ENCODE data around the gene FFAR3.

The FFAR3 gene, protein sequence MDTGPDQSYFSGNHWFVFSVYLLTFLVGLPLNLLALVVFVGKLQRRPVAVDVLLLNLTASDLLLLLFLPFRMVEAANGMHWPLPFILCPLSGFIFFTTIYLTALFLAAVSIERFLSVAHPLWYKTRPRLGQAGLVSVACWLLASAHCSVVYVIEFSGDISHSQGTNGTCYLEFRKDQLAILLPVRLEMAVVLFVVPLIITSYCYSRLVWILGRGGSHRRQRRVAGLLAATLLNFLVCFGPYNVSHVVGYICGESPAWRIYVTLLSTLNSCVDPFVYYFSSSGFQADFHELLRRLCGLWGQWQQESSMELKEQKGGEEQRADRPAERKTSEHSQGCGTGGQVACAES

GRCh38 chr19:35357867-35358573 lies at the start of gene FFAR3:
Gene FFAR3, plus strand, starts transcription at chr19:35358460. Its CDS starts 431 bp downstream, at chr19:35358891.
- DNase-seq = no peak

DNA sequence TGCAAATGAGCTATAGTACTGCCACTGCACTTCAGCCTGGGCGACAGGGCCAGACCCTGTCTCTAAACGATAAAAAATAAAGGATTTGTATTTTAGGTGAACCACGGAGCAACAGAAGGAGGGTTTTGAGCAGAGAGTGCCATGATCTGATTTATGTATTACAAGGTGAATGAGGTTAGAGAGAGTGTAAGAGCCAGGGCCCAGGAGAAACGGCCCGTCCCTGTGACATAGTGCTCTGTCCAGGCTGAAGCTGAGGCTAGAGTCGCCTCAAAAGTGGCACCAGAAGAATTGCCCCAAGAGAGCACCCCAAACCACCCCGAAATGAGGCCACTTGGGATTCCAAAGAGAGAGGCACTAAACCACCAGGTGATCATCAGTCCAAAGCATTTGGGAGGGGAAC lies 49.4 kb upstream of the FFAR3 start:
- no peak for DNase-seq

DNA sequence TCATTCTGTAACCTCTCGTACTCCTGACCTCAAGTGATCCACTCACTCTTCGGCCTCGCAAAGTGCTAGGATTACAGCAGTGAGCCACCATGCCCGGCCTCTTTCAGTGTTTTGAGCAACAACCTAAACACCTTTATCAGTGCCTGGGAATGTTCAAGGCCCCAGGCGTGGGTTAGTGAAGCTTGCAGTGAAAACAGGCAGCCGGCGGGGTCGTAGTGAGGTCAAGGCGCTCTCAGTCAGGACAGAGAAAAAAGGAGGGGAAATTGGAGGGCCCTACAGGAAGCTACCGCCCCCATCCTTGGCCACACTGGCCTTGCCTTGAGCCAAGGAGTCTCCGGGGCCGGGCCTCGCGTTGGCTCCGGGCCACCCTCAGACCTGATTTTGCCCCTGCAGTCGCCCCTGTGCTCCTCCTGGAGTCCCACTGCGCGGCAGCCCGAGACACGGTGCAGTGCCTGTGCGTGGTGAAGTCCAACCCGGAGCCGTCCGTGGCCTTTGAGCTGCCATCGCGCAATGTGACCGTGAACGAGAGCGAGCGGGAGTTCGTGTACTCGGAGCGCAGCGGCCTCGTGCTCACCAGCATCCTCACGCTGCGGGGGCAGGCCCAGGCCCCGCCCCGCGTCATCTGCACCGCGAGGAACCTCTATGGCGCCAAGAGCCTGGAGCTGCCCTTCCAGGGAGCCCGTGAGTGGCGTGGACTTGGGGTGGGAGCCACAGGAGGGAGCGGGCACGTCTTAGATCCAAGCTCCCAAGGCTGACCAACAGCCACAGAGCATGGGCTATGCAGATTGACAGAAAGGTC lies 48.6 kb upstream of the FFAR3 start:
- no peak for DNase-seq

GRCh38 chr19:35310331-35310730 lies 47.9 kb upstream of the FFAR3 start:
- no peak for DNase-seq

GRCh38 chr19:35310811-35311465 lies 47.3 kb upstream of the FFAR3 start:
- DNase-seq = no peak

- DNase-seq = no peak
Measured at GRCh38 chr19:35311901-35312665, 46.2 kb upstream of the FFAR3 start.

DNA sequence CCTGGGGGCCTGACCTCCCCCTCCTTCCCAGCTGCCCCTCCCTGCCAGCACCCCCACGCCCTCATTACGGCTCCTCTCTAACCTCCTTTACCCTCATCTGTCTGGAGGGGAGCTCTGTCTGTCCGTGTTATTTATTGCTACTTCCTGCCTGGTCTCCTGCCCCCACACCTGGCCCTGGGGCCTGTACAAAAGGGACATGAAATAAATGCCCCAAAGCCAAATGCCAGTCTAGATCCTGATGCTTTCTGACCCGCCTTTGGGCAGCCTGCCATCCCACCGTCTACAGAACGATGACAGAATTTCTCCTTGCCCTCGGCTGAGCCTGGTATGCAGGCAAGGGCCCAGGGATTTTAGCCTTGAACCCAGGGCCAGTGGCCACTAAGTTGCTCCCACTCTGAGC lies 44.7 kb upstream of the FFAR3 start:
- DNase-seq = no peak

DNA sequence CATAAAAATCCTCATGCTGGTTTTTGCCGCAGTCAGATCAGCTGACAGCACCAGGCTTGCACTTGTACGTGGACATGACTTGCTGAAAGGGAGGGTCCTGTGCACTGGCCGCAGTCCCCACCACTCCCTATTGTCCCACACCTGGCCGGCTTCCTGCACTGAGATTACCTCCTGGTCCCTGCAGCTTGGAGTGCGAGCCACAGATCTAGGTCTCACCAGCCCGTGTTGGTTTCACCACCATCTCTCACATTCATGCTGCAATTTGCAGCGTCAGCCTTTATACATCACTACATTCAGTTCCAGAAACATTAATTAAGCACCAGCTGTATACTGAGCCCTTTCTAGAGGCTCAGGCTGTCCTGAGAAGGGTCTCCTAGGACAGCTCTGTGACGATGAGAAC lies 44.2 kb upstream of the FFAR3 start:
- DNase-seq = no peak

- no peak for DNase-seq
Measured at GRCh38 chr19:35314858-35315470, 43.3 kb upstream of the FFAR3 start.

DNA sequence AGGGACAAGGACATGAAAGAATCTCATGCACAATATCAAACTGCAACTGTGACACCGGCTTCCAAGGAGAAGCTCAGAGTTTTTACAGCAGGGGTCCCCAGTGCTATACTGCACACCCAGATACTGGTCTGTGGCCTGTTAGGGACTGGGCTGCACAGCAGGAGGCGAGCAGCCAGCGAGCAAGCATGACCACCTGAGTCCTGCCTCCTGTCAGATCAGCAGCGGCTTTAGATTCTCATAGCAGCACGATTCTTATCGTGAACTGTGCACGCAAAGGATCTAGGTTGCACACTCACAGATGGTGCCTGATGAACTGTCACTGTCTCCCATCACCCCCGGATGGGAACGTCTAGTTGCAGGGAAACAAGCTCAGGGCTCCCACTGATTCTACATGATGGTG lies 42.4 kb upstream of the FFAR3 start:
- DNase-seq = no peak

DNA sequence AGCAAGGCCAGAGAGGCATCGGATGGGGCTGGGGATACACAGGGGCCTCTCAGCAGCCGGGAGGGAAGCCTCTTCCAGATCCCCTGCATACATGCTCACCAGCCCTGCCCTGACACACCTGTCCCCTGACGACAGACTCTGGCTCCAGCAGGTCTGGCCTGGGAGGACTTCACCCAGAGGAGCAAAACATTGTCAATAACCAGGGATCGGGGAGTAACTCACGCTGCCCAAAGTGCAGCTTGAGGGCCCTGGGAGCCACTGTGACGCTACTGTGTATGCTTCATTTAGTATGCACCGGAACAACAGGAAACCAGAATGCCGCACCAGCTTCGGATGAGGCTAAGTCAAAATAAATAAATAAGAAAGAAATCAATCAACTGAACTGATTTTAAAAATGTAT lies 41.7 kb upstream of the FFAR3 start:
- no peak for DNase-seq

GRCh38 chr19:35317464-35318043 lies 40.7 kb upstream of the FFAR3 start:
- no peak for DNase-seq

DNA sequence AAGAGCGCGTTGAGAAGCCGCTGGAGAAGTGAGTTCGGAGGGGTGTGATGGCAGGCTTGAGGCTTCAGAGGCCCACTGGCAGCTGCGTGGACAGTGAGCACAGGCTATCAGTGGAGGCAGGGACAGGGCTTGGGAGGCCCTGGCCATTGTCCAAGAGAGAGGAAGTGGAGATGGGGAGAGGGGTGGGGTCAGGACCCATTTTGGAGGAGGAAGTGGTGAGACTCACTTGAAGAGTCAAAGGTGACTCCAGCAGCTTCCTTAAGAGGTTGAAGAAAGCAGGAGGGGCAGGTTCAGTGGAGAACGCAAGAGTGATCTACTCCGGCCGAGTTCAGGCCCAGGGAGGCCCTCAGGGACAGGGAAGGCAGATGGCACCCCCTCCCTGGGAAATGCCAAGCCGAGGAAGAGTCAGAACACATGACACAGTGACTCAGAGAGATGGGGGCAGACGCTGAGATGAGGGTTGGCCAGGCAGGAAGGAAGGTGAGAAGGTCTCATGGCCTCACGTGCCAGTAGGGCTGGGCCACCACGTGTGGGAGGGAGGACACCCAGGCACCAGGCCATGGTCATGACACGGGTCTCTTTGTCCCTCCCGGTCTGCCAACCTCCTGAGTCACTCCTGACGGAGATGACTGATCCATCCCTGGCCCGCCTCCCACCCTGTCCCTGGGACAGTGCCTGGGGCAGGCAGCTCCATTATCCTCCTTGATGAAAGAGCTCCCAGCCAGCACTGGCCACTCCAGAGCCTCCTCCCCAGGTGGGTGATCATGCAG lies 39.4 kb upstream of the FFAR3 start:
- no peak for DNase-seq

- no peak for DNase-seq
Measured at GRCh38 chr19:35320065-35320713, 38.1 kb upstream of the FFAR3 start.

DNA sequence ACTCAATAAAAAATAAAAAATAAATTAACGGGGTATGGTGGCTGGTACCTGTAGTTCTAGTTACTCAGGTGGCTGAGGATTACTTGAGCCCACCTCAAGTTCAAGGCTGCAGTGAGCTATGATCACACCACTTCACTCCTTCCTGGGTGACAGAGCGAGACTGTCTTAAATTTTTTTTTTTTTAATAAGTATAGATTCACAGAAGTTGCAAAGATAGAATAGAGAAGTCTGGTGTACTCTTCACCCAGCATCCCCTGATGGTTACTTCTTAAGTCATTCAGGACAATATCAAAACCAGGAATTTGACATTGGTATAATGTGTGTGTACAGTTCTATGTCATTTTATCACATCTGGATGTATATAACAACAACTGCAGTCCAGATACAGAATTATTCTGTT lies 37.0 kb upstream of the FFAR3 start:
- DNase-seq = no peak

DNA sequence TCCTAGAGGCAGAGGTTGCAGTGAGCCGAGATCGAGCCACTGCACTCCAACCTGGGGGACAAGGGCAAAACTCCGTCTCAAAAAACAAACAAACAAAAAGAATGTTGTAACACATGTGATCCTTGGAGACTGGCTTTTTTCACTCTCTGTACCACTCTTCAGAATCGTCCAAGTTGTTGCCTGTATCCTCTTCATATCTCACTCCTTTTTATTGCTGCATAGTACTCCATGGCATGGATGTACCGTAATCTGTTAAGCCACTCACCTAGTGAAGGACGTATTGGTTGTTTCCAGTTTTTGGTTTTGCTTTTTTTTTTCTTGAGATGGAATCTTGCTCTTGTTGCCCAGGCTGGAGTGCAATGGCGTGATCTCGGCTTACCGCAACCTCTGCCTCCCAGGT lies 36.2 kb upstream of the FFAR3 start:
- no peak for DNase-seq

GRCh38 chr19:35327642-35328041 lies 30.6 kb upstream of the FFAR3 start:
- DNase-seq = no peak

DNA sequence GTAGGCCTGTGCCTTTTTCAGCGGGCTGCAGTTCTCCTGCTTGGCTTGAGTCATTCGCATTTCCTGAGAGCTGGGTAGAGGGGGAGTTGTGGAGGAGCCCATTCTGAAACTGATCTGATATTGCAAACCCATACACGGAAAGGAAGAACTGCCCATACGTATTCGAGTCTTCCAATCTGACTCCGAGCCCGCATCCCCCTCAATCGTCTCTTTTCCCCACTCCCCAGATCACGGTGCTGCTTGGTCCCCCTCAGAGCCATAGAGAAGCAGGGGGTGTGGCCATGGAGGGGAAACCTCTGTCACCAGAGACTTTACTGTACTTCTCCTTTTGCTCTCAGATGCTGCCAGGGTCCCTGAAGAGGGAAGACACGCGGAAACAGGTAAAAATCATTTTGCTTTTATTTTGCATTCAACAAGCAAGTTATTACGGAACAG lies 29.4 kb upstream of the FFAR3 start, which contains the start of gene CD22:
Gene CD22, plus strand, starts transcription at position 337 of the 435 bp plus-strand sequence. CDS start 2,854 bp downstream, outside the sequence.
- DNase-seq = no peak

DNA sequence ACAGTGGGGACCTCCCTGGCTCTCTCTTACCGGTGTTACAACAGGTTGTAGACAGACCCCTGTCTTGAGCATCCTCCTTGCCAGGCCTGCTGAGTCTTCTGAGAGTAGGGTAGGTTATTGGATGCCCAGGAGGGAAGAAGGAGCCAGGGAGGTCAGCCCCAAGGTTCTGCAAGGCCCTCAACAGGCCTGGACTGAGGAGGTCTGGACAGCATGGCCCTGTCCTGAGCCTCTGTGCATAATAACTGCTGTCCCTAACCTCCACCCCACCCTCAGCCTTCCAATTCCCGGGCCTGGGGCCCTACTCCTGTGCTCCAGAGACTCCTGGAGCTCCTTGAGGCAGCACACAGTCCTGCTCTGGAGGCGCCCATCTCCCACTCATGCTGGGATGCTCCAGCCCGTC lies 28.9 kb upstream of the FFAR3 start:
- DNase-seq = no peak

DNA sequence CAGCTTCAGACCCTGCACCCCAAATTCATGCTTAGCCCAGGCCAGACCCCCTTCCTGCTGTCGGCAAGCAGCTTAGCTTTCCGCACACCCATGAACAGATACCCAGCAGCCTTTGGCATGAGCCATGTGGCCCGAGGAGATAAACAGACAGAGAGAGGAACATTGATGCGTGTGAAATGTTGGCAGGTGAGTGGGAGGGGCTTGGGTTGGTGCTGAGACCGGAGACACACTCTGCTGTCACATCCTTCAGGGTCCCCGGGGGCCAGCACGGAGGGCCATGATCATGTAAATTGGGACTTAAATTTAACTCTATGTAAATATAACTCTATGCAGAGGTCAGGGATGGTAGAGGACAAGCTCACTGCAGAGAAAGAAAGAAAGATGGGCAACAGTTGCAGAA lies 27.8 kb upstream of the FFAR3 start:
- no peak for DNase-seq

All from activated effector memory CD4-positive, alpha-beta T cell treated with Interleukin-2 at 50 U/mL for 16 hours (primary cell).